RPMI7951 (cell line): Measurements from ENCODE around the gene MIEN1. TPM values are rescaled to one million over a fixed set of nuclear protein-coding genes. Genes with fewer than 3 reads are reported as not detected.
A peak's percentile ranks its signal among the peaks of the same experiment; 100 is the strongest.
"Not testable (repeated sequence)": the region's sequence is repeated elsewhere in the genome, so short reads cannot be mapped to it uniquely, and the experiment has no call there.

Experiments used
- DNase-seq: peaks from one replicate; pipeline ENCODE4 v3.0.0-alpha.2; 2012; ENCODE audit warnings: low read depth
- total RNA-seq: library from RNA; depleted of rRNA; stranded (reverse); fragments of >200 nt; shearing (Covaris generic); gene quantifications from 2 replicates; pipeline ENCODE4 v1.2.3, GENCODE V29; 2014; rRNA removed

MIEN1 gene, protein sequence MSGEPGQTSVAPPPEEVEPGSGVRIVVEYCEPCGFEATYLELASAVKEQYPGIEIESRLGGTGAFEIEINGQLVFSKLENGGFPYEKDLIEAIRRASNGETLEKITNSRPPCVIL
- 49.1 and 59.7 TPM in 2 replicates for total RNA-seq

DNA sequence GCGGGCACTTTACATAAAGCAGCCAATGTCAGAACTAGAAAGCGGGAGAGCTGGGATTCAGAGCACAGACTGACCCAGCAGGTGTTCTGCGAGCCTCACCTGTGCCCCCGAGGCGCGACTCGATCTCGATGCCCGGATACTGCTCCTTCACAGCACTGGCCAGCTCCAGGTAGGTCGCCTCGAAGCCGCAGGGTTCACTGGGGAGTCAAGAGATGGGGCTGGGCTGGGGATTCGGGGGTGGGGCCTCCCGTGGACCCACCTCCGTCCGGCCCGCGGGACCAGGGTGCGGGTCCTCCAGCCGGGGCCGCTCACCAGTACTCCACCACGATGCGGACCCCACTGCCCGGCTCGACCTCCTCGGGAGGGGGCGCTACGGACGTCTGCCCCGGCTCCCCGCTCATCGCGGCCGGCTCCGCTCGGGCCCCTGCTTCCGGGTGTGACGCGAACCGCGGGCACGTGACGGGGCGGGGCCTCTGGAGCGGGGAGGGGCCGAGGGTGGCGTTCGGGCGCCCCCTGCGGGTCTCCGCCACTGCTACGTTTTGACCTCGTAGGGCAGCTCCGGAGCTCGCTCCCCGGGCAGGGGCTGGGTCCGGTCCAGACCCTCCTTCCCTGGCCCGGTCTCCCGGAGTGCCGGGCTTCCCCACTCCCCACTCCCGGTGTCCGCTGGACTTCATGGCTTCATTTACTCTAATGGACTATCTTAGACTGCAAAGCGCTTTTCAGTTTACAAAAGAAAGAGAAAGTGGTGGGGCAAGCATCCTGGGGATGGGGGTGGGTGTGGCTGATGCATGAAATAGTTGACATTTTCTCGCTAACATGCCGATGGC, at the start of gene MIEN1:
TSS of gene MIEN1 (minus strand) at position 438 of the 827 bp plus-strand sequence. CDS start at position 401, 37 bp downstream.
- peak; percentile 70 for DNase-seq

DNA sequence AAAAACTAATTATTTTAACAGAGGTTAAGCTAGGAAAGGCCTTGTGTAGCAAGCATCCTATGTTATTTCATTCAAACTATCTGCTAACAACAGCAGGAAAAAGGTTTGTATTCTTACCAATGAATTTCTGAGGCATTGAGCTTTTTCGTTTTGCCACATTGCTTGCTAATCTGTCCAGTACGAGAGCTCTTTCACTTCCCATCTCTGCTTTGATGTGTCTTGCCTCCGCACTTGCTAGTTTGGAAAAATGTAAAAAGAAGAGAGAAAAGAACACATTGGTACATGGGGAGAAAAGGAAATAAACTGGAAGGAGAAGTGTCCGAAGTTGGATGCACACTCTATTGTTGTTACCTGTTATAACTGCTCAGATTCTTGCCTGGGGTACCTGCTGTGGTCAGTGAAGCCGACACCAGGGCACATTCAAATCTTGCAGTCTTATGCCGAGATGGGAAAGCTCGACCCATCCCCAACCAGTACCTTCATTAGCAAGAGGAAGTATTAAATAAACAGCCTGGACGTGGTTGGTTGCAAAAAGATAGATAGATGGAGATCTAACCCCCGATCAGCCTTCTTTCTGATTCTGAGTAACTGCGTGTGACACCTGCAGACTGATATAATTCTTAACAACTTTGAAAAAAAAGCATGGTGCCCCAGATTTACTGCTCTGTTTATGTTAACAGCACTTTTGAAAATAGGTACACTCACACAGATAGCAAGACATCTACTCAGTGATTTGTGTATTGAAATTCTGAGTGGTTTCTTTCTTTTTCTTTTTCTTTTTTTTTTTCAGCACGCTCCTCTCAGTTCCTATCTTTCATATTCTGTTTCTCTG, 47.4 kb upstream of the MIEN1 start:
- no peak for DNase-seq

DNA sequence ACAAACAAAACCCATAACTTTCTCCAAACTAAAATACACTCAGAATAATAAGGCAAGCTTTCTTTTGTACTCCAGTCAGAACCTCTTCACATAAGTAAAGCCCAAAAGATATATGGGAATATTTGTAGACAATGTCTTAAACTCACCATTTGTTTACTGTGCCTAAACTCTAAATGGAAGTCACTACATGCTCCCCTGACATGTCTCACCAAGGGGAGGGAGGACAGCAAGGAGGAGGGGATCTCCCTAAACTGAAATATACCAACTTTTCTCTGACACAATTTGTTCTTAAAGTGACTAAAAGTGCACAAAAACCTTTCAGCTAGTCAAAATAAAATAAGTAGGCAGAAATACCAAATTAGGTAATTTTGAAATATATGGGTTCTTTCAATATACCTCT, 45.9 kb upstream of the MIEN1 start:
- no peak for DNase-seq

DNA sequence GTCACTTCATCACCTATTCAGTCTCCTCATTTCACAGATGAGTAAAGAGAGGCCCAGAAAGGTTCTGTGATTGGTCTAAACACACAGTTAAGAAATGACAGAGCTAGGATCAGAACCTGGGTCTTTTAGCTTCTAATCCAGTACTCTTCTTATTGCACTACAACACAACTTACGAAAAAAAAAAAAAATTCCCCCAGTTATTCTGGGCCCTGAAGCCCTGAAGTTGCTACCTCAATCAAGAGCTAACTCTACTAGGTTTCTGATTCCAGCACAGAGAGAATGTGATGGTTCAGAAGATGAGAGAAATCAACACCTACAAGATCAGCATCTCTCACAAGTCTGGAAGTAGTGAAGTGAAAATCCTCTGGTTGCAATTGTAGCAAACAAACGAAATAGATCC, 44.7 kb upstream of the MIEN1 start:
- no peak for DNase-seq

DNA sequence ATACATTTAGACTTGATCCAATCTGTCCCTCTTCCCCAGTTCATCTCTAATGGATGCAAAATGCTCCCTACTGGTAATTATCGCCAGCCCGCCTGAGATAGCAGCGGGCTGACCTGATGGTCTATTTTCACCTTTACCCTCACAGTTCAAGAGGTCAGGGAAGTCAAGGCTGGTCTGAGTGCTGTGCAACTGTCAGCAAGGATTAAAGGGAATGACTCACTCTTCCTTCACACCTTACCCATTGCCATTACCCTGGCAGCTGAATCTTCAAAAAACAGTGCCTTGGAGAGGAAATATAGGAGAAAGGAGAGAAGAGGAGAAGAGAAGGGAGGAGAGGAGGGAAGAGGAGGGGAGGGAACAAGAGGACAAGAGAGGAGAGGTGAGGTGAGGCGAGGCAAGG, 43.7 kb upstream of the MIEN1 start:
- DNase-seq: no peak

DNA sequence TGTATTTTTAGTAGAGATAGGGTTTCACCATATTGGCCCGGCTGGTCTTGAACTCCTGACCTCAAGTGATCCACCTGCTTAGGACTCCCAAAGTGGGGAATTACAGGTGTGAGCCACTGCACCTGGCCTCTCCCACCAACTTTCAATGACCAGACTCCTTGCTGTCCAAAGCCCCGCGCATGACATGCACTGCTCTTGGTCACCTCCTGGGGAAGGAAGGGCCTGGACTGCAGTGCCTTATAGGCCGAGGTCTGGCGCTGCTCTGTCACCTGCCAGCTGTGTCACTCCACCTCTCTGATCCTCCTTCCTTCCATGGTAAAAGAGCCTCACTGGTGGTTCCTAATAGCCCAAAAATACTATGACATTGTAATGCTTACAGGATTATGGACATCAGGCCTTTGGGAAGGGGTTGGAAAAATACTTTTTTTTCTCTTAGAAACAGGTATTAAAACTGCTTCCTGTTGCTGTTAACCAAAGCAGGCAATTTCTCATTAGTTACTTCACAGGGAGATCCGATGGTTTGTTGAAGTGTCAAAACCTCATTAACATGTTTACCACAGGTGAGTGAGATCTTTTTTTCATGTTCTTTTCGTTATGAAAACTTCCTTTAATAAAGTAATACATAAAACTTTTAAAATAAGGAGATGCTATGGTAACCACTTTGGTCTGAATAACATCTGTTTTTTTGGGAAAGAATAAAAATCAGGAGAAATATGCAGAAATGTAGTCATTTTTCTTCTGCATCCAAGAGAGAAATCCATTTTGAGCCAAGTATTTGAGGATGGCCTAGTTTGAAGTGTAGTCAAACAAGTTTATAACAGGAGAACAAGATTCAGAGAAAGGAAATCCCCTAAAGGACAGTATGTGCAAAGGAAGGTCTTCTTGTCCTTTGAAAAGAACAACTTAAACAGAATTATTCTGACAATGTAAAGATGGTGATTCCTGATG, 42.9 kb upstream of the MIEN1 start:
- no peak for DNase-seq

DNA sequence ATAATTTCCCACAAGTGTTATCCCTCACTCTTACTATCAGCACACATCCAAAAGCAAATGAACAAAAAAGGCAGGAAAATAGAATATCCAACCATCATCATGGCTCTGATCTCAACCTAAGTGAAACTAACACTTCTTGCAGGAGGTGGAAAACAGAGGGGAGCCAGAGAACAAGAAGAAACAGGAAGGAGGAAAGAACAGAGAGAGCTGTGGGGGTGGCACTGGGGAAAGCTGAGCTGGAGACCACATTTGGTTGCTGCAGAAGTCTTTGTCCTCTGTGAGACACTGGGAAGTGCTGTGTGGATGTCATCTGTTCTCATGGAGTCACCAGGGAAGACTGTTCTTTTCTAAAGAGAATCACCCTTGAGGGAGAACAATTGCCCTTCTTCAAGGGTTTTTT, 42.1 kb upstream of the MIEN1 start:
- no peak for DNase-seq

DNA sequence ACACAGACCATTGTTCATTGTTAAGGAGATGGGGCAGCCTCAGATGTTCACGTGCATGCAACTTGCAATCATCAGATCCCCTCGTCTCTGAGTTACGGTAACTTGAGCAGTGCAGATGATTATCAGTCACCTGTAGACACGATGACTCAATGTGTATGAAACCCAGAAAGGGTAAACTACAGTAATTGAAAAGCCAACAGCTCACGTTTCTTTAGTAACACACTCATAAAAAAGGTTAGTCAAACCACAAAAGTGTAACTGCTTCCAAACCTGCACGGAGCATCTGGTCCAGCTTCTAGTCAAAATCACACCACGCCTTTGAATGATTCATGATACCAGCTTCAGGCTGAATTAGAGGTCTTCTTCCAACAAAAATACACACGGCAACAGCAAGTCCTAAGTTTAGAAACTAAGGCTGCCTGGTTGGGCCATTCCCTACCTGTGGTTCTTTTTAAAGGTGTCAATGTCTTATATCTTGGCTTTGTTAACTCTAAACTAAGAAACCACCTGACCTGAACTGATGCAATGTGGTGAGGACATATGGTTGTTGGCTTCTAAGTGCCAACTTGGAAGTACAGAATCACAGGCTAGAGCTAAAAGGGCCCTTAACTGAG, 39.7 kb upstream of the MIEN1 start:
- peak; percentile 75 for DNase-seq

DNA sequence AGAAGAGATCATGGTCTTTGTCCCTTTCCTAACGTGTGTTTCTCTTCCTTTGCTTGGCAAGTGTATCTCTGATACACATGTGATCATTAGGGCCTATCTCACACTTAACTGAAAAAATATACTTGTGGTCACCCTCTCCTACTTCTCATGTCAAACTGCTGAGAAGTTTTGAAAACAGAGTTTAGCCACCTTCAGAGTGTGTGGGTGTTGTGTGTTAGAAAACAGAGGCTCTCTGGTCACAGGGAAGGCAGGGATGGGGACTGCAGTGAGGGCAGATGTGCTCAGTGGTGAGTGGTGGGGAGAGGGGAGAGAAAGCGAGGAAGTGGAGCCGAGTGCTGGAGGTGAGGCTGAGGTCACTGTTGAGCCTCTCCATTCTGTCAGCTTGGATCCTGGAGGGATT, 36.8 kb upstream of the MIEN1 start:
- no peak for DNase-seq

DNA sequence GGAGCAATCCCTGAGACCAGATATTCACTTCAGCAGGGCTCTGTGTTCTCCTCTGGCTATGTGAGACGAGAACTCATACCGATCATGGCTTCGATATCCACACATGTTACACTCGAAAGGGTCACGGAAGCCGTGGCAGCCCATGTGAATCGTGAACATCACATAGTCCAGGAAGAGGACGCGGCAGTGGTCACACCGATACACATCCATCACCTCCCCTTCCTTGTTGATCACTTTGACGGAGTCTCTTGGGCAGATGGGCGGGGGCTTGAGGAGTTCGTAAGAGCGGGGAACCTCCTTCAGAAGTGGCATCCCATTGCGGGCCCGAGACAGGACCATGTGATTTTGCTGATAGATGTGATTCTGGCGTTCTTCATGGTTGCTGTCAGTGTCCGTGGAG, 35.4 kb upstream of the MIEN1 start:
- DNase-seq: no peak

DNA sequence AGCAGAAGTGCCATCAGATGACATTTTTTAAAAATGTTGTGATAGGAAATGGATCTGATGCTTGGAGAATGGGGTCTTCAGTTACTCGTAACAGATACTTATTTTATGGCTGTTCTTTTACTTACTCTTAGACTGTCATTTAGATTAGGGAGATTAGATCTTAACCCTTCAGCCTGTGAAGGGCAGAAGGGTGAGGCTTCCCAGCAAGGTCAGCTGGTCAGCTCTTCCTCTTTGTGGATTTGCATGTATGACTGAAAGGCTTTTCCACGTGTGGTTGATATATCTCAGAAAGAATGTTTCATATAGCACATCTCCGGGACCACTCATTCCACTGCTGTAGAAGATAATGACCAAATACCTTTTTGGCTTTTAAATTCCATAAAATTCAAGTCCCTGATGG, 34.8 kb upstream of the MIEN1 start:
- DNase-seq: no peak

DNA sequence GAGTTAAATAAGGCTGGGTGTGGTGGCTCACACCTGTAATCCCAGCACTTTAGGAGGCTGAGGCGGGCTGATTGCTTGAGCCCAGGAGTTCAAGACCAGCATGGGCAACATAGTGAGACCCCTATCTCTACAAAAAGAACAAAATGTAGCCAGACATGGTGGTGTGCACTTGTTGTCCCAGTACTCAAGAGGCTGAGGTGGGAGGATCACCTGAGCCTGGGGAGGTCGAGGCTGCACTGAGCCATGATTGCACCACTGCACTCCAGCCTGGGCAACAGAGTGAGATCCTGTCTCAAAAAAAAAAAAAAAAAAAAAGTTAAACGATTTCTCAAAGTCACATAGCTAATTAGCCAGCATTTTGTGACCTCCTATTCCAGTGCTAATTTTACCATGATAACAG, 33.8 kb upstream of the MIEN1 start:
- not testable (repeated sequence) for DNase-seq

DNA sequence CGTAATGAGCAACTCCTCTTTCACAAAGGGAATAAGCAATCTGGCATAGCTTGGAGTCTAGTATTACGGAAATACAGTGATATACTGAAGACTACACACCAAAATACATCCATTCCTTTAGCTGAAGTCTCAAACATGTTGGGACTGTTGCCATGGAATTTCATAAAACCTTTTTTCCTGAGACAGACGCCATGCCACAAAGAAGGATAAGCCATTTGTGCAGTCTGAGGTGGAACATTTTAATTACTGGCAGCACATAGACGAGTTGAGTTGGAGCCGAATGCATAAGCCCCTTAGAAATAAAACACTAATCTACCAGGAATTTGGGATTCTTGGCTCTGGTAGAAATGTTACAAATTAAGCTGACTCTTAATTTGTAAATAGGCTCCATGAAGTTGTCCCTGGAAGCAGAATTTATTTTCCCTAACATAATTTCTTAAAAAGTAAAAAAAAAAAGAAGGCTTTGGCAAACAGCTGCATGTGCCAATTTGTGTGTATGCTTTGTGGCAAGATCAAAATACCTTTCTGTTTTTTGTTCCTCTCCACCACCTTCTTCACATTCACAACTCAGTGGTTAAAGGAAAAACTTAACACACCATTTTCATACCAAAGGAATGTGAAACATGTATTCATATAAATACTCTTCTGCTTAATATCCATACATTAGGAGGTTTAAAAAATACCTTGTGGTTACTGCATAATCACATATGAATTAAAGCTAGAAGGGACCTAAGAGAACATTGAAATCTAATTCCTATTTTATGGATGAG, 32.9 kb upstream of the MIEN1 start:
- no peak for DNase-seq

DNA sequence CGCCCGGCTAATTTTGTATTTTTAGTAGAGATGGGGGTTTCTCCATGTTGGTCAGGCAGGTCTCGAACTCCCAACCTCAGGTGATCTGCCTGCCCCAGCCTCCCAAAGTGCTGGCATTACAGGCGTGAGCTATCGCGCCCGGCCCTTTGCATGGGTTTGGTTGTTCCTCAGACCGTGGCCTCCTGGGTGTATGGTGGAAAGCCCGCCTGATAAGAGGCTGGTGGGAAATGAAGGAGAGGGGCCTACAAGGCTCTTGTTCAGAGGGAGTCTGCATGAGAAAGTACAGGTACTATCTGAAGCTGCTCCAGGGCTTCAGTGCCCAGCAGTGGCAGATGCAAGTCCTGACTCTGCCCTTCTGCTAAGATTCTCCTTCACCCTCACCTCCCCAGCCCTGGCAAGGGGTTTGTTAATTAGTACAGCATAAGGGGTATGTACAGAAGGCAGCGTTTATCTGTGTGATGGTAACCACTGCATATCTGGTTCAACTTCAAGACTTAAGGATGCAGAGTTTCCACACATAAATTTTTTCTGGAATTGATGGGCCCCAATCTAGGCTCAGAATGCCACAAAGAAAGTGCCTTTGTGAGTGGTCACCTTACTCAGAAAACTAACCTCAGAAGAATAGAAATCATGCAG, 31.6 kb upstream of the MIEN1 start:
- DNase-seq: no peak

DNA sequence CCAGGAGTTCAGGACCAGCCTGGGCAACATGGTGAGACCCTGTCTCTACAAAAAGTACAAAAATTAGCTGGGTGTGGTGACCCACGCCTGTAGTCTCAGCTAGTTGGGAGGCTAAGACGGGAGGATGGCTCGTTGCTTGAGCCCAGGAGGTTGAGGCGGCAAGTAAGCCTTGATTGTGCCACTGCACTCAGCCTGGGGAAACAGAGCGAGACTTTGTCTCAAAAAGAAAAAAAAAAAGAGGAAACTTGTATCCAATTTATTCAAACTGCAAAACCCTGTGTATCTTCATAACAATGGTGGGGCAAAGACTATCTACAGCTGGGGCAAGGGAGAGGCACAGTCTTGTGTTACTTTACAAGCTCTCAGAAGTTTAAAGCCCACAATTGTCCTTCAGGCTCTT, 28.9 kb upstream of the MIEN1 start:
- no peak for DNase-seq

DNA sequence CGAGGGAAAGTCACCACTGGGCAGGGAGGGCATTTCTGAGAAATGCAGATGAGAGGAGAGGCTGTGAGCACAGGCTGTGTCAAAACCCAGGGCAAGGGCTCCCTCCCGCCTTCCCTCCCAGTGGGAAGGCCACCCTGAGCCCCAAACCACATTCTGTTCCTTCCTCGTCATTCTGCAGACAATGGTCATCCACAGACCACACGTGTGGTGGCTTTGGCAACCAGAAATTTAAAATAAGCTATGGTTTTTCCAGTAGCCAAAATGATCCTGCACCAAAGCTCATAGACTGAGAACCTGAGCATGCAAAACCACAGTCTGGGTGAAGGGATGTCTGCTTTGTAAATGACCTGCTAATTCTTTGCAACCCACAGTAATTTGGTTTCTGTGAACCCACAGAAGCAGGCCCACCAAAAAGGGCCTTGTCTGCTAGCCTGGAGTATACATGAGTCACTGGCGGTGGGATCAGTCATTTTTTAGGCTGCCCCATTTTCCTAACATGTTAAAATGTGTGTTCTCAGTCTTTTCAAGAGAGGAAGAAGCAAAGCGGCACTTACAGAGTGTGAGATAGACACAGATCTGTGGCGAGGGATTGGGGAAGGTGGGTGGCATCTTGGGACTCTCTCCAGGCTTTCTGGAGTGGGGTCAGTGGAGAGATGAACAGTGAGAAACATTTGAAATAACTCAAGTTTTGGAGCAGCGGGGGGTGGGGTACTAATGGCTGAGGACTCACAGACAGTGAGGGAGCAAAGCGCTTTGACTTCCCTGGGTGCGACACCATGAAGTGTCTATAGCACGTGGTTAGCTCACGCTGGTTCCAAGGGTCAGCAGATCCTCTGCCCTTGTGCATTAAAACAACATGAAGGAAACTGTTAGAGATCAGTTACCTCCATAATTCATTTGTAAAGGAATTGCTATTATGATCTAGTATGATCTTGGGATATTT, 27.9 kb upstream of the MIEN1 start:
- no peak for DNase-seq

DNA sequence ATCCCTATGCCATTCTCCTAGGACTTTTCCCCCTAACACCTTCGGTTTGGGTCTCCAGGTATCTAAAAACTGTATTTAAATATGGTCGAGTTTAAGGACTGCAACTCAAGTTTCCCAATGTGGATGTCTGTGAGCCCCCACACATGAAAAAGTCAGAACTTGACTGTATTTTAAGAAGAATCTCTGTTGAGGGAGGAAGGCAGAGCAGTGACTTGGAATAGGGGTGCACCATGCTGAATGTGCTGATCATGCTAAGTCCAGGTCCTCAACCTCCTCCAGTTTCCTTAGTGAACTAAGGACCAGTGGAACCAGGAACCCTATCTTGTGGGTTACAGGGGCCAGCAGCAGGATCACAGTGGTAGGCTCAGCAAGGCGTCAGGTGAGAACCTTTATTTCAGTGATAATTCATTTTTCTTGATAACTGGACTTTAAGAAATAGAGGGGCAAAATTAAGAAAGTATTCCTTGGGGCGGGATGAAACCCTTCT, 26.9 kb upstream of the MIEN1 start:
- no peak for DNase-seq

DNA sequence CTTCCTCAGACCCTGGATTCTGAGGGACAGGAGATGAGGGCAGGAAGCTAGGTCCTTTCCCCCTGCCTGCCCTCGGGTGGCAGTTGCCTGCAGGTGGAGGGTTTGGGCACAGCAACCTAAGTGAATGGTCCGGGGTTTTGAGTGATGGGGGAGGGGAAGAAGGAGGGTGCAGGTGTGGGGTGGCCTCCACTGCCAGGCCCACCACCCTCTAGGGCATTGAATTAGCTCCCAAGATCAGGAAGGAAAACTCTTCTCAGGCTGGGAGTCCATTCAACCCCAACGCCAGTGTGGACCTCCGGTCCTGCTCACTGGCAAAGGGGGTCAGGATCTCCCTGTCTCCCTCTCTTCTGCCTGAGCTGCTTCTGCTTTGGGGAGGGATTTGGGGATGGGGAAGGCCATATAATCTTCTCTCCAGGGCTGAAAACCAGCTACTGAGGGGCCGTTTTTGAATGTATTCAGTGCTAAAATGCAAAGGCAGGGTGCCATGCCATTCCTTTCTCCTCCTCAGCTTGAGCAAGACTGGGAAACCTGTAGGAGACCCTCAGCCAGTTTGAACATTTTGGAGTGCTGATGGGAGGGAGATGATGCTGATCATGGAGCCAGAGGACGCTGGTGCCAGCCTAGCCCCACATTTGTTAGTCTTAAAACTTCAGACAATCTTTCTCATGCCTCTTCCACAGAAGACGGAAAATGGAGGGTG, 26.2 kb upstream of the MIEN1 start:
- no peak for DNase-seq
